AG04449 (cell line): ENCODE measurements around the gene FAM228A.

Source experiments
- CTCF ChIA-PET: fragments of 350-600 bp; formaldehyde crosslinking; extraction: SDS; loops from one replicate; lab custom pipeline; 2021; ENCODE audit warnings: antibody characterized with exemption; lab: Yijun Ruan, JAX
- POLR2A ChIA-PET: fragments of 400-600, 350-600 bp; formaldehyde crosslinking; extraction: SDS; loops from one replicate; lab custom pipeline; 2020; ENCODE audit warnings: antibody characterized with exemption, inconsistent platforms; lab: Yijun Ruan, JAX
- DNase-seq: peaks from one replicate; pipeline ENCODE4 v3.0.0-alpha.2; 2010; ENCODE audit warnings: low read depth, low spot score
- H3K4me3 ChIP-seq: 2 replicates; pipeline ENCODE4 v1.5.1; 2011; ENCODE audit warnings: low read depth, mild to moderate bottlenecking, control low read depth, low read length
- CTCF ChIP-seq: IDR thresholded peaks from one replicate; pipeline ENCODE4 v1.5.1; 2011; ENCODE audit warnings: mild to moderate bottlenecking, moderate library complexity, low read length, control low read depth, inconsistent platforms; ENCODE audit not compliant: insufficient read depth; ENCODE audit errors: missing control alignments

FAM228A gene

DNA sequence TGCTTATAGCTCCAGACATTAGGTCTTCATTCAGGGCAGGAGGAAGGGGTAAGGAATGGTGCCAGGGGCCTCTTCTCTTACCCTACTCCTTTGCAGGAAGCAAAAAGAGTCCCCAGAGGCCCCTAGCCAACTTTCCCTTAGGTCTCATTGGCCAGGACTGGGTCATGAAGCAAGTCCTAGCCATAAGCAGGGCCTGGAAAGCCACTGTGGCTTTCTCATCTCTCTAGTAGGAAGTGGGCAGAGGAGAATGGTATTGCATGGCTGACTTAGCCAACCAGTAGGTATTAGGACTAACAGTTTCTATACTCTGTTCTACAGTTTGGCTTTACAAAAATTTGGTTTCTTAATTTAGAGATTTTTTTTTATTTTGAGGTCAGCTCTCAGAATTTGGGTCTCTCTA lies 4.8 kb downstream of the FAM228A start:
- ChIA-PET POLR2A (no interaction called here), CTCF (interaction anchor here (1.2 kb wide), 1 partner anchor 230 kb away, joined by 3 read pairs; no protein-coding TSS in a partner anchor)
- no peak overlapping the region for H3K4me3 ChIP-seq
- TF ChIP-seq CTCF: no peak
- no peak for DNase-seq

- CTCF ChIA-PET: interaction anchor here (1.0 kb wide), 1 partner anchor 17 kb away, joined by 3 read pairs; no protein-coding TSS in a partner anchor
- DNase-seq: no peak
- POLR2A ChIA-PET: no interaction called here
- no peak for TF ChIP-seq CTCF
- H3K4me3 ChIP-seq: no peak overlapping the region
These were observed 7.0 kb downstream of the FAM228A start for GRCh38 chr2:24181849-24182248.

DNA sequence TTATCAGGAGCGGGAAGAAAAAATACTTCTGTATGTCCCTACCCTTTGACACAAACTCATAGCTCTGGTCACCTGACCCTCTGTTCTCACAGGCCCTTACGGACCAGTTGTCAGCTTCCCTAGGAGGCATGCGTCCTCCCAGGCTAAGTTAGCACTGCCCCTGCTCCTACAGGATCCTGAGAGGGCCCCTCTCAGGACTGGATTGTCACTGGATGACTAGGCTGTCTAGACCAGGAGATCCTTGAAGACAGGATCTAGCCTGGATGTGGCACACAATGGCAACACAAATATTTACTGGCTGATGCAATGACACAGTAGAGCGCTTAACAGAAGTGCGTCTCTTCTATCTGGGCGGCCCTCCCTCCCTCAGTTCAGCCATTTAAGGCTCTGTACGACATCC lies 7.7 kb downstream of the FAM228A start:
- no peak for TF ChIP-seq CTCF
- ChIA-PET CTCF (interaction anchor here (1.0 kb wide), 1 partner anchor 18 kb away, joined by 3 read pairs; no protein-coding TSS in a partner anchor), POLR2A (no interaction called here)
- no peak overlapping the region for H3K4me3 ChIP-seq
- DNase-seq: no peak

DNA sequence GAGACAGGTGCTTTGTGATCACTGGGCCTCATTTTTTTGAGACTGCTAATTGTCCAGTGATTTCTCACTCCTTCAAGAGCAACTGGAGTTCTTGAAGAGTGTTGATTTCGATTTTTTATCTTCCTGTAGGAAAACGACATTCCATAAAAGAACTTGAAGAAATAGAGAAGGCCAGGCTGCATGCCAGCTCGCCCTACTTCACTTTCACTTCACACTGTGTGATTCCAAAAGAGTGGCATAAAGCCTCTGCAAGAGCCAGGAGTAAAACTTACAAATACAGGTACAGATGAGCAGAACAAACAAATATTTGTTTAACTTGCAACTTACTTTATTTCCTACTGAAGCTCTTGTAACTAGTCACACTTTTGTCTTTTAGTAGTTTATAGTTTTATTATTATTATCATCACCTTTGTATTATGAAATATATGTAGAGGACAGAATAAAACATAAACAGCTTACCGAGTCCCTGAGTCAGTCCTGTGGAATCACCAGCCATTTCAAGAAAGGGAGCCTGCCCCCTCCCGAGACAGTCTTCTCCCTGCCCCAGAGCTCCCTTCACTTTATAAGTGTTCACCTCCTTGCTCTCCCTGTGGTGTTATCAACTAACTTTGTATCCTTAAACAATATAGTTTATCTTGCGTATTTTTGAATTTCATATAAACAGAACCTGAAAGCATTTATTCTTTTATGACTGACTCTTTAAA lies 8.7 kb downstream of the FAM228A start:
- no peak overlapping the region for H3K4me3 ChIP-seq
- ChIA-PET POLR2A (no interaction called here), CTCF (no interaction called here)
- no peak for TF ChIP-seq CTCF
- DNase-seq: no peak

- no peak overlapping the region for H3K4me3 ChIP-seq
- no peak for TF ChIP-seq CTCF
- POLR2A ChIA-PET: no interaction called here
- CTCF ChIA-PET: no interaction called here
- DNase-seq: no peak
These were observed 14.7 kb downstream of the FAM228A start for GRCh38 chr2:24189551-24189950.

- ChIA-PET POLR2A (no interaction called here), CTCF (interaction anchor here (1.7 kb wide), 1 partner anchor 187 kb away, joined by 5 read pairs; no protein-coding TSS in a partner anchor)
- no peak overlapping the region for H3K4me3 ChIP-seq
- TF ChIP-seq CTCF: no peak
- no peak for DNase-seq
These were observed 15.7 kb downstream of the FAM228A start for GRCh38 chr2:24190503-24190902.
